HG03469 (cell line): ENCODE results near the gene PHOSPHO1.

Experiments used
- ATAC-seq: cut with Tn5 transposase; IDR thresholded peaks from one replicate; pipeline ENCODE4 v1.9.1; 2021; ENCODE audit warnings: mild to moderate bottlenecking, moderate library complexity, moderate number of reproducible peaks; ENCODE audit not compliant: unreplicated experiment

The PHOSPHO1 gene

GRCh38 chr17:49244839-49245238 lies 14.3 kb upstream of the PHOSPHO1 start:
- no peak for ATAC-seq

GRCh38 chr17:49242813-49243212 lies 12.2 kb upstream of the PHOSPHO1 start:
- ATAC-seq, result no peak

GRCh38 chr17:49241692-49242397 lies 11.3 kb upstream of the PHOSPHO1 start:
- ATAC-seq, result no peak

- ATAC-seq, result no peak
Observed at GRCh38 chr17:49241040-49241439, 10.5 kb upstream of the PHOSPHO1 start.

GRCh38 chr17:49240619-49241018 lies 10.0 kb upstream of the PHOSPHO1 start:
- no peak for ATAC-seq

- ATAC-seq, result no peak
Observed at GRCh38 chr17:49239963-49240362, 9.4 kb upstream of the PHOSPHO1 start.

- no peak for ATAC-seq
Observed at GRCh38 chr17:49235896-49236295, 5.3 kb upstream of the PHOSPHO1 start.

GRCh38 chr17:49234509-49235080 lies 4.0 kb upstream of the PHOSPHO1 start:
- no peak for ATAC-seq

- no peak for ATAC-seq
Observed at GRCh38 chr17:49231563-49231894, 942 bp upstream of the PHOSPHO1 start.

- no peak for ATAC-seq
Observed at GRCh38 chr17:49229805-49230600, 584 bp downstream of the PHOSPHO1 start.

- ATAC-seq, result no peak
Observed at GRCh38 chr17:49229076-49229804, 1.3 kb downstream of the PHOSPHO1 start.

GRCh38 chr17:49227436-49228261 lies 2.9 kb downstream of the PHOSPHO1 start:
- no peak for ATAC-seq

- no peak for ATAC-seq
Observed at GRCh38 chr17:49226771-49227435, 3.7 kb downstream of the PHOSPHO1 start.

- ATAC-seq, result no peak
Observed at GRCh38 chr17:49225554-49226236, 4.9 kb downstream of the PHOSPHO1 start.

GRCh38 chr17:49224997-49225337 lies 5.6 kb downstream of the PHOSPHO1 start:
- ATAC-seq, result no peak

- no peak for ATAC-seq
Observed at GRCh38 chr17:49224198-49224996, 6.2 kb downstream of the PHOSPHO1 start.

GRCh38 chr17:49223517-49224197 lies 6.9 kb downstream of the PHOSPHO1 start:
- no peak for ATAC-seq

GRCh38 chr17:49223168-49223516 lies 7.4 kb downstream of the PHOSPHO1 start:
- no peak for ATAC-seq
